ENCODE measurements around the gene CHST15.

Gene CHST15

GRCh38 chr10:124009231-124010015 is 84.0 kb downstream of the CHST15 start:
- no peak for DNase-seq

GRCh38 chr10:124008681-124009080 is 84.7 kb downstream of the CHST15 start:
- DNase-seq, result no peak

DNA sequence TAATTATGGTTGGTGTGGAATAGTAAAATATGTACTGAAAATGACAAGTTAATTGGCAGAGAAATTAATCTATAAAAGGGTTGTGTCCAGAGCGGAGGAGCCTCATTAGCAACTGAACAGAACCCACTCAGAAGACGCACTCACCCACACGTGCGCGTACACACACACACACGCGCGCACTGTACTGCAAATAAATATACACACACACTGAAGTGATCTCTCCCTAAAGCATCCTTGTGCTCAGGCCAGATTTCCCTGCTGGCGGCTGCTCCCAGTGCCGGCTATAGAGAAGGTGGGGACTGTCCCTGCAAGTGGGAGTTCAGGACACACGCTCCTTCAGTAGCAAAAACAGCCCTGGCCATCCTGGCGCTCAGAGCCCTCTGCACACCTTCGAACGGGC is 85.2 kb downstream of the CHST15 start:
- DNase-seq, result no peak

- no peak for DNase-seq
Measured at GRCh38 chr10:124007773-124008145, 85.6 kb downstream of the CHST15 start.

DNA sequence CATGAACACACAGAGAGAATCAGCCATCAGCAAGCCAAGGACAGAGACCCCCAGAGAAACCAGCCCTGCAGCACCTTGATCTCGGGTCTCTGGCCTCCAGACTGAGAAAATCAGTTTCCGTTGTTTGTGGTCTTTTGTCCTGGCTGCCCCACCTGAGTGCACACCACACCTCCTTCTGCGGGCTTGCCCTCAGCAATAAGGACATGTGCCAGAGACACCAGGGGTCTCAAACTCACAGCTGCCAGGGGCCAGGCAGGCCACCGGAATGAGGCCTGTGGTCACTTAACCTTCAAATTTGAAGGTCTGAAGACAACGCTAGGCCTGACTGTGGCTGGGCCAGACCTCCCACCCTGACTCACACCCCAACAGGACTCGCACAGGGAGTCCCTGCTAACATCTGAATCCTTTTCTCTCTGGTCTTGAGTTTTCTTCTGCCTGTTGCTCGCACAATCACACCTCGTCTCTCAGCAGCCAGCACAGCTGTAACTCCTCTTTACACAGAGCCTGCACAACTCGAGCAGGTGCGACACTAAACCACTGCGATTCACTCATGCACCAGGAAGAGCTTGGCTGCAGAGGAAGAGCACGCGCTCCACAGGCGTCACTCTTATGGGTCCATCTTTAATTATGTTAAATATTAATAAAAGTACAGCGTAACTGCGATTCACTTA is 86.2 kb downstream of the CHST15 start:
- no peak for DNase-seq

GRCh38 chr10:124006526-124006925 is 86.9 kb downstream of the CHST15 start:
- DNase-seq, result no peak

DNA sequence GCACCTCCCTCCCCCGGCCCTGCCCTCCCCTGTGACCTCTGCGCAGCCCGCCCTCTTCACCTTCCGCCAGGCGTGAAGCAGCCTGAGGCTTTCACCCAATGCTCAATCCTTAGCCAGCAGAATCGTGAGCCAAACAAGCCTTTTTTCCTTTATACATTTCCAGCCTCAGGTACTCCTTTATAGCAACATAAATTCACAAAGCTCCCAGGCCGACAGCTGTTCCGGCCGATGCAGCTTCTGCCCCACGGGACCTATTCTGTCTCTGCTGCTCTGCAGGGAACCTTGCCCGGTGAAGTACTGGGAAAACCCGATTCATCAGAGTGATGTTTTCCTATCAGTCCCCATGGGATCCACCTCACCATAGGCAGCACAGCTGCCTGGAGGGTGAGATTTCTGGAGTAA is 87.4 kb downstream of the CHST15 start:
- DNase-seq, result no peak

GRCh38 chr10:124005091-124005490 is 88.3 kb downstream of the CHST15 start:
- no peak for DNase-seq

DNA sequence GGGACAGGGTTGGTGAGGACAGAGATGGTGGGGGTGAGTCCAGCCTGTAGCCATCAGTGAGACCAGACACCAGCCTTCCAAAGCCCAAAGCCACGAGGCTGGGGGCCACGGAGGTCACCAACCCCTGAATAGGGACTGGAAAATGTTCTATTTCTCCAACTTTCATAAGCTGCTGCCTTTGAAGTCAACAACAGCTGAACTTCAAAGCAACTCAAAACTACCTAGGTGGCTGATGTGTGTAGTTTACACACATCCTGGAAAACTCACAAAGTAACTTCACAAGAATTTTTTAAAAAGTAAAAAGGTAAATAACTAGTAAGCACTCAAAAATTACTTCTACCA is 88.8 kb downstream of the CHST15 start:
- DNase-seq, result no peak

DNA sequence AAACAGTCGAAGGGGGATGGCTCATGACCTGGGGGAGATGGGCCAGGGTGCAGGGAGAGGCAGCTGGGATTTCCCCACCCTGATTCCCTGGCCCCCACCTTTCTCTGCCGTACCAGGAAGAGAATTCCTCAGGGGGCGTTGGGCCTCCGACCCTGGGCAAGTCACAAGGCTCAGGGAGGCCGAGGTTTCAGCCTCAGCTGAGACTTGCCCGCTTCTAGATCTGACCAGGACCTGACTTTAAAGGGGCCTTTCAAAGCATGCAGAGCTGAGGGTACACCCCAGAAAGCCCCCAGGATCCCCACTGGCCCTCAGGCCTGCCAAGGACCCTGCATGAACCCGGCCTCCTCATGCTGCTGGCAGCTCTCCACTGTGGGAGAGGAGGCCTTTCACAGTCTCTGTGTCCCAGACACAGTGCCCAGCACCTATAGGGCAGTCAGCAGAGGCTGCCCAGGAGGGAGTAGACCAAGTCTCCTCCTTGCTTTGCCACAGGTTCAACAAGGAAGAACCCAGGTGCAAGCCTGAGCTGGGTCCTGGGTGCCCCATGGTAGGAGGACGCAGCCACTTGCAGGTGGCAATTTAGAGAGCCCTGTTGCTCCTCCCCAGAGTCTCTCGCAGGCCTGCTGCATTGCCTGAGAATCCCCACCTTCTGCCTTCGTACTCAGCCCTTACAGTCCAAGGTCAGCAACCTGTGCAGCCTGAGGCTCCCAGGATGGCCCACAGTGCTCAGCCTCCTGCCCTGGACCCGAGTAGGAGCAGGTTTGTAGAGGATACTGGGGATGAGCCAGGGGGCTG is 89.3 kb downstream of the CHST15 start:
- no peak for DNase-seq

- no peak for DNase-seq
Measured at GRCh38 chr10:124003481-124003870, 89.9 kb downstream of the CHST15 start.

DNA sequence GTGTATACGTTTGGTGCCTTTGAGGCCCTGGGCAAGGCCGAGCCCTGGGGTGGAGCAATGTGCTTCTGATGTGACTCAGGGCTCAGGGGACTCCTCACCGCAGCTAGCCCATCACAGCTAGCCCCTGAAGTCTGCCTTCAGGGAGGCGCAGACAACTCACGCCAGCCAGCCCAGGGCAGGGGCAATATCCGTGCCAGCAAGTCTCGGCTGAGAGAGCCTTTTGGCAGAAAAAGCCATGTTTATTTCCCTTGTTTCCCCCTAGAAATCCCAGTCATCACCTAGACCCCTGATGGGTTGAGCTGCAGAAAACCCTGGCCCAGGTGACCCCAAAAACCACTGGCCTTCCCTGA is 90.4 kb downstream of the CHST15 start:
- DNase-seq, result no peak

- DNase-seq, result no peak
Measured at GRCh38 chr10:124002391-124003069, 90.9 kb downstream of the CHST15 start.

DNA sequence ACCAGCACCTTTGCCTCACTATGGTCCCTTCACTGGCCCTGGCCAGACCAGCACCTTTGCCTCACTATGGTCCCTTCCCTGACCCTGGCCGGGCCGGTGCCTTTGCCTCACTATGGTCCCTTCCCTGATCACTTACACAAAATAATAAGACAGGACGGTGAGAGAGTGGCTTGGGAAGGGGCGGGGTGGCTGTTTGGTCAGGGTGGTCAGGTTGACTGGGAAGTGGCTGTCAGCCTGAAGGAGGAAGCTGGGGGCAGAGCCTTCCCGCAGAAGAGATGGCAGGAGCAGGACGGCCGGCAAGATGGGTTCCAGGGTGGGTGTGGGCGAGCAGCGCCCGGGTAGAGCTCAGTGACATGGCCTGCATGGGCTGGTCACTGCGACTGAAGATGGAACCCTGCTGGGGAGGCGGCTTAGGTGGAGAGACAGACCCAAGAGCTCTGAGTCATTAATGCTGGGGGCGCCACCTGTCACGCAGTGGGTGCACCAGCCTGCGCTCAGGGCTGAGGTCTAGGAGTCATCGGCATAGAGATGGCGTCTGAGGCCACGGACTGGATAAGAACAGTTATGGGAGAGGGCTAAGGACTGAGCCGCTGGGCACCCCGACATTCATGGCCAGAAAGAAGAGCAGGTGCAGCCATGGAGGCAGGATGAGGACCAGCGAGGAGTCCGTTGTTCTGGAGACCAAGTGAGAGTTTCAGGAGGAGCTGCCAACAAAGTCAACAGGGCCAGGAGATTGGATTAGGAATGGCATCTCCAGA is 91.8 kb downstream of the CHST15 start:
- DNase-seq, result no peak

DNA sequence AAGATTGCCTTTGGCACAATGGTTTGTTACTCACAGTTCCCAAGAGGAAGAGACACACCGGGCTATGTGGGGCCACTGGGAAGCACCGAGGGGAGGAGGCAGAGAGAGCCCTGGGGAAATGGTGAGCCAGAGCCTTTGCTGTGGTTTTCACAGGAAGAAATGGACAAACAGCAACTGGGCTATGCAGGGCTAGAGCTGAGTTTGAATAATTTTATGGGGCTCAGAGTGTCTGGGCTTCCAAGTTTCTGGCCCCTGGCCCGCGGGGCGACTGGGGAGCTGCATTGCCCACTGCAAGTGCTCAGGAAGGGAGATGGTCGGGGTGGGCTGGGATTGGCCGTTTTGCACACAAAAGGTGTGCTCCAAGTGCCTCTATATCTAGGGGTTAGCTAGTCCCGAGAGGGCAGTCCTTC is 92.6 kb downstream of the CHST15 start:
- no peak for DNase-seq

DNA sequence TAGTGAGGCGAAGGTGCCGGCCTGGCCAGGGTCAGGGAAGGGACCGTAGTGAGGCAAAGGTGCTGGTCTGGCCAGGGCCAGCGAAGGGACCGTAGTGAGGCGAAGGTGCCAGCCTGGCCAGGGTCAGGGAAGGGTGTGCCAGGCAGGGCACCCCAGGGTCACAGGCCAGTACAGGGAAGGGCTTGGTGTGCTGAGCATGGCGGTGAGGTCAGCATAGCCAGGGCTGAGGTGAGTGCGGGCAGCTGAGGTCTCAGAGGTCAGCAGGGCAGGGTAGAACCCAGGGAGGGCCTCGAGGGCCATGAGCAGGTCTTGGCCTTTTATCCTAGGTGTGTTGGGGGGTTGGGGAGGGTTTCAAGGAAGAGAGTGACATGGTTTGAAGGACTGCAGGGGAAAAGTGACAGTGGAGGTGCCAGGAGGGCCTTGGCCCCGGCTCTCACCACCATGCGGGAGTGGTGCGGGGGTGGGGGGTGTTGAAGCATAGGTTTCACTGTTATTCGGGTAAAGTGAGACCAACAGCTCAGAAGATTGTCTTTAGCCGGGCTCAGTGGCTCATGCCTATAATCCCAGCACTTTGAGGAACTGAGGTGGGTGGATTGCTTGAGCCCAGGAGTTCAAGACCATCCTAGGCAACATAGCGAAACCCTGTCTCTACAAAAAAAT is 93.3 kb downstream of the CHST15 start:
- no peak for DNase-seq

- no peak for DNase-seq
Measured at GRCh38 chr10:123999261-123999660, 94.1 kb downstream of the CHST15 start.

GRCh38 chr10:123998197-123999141 is 94.9 kb downstream of the CHST15 start:
- no peak for DNase-seq

DNA sequence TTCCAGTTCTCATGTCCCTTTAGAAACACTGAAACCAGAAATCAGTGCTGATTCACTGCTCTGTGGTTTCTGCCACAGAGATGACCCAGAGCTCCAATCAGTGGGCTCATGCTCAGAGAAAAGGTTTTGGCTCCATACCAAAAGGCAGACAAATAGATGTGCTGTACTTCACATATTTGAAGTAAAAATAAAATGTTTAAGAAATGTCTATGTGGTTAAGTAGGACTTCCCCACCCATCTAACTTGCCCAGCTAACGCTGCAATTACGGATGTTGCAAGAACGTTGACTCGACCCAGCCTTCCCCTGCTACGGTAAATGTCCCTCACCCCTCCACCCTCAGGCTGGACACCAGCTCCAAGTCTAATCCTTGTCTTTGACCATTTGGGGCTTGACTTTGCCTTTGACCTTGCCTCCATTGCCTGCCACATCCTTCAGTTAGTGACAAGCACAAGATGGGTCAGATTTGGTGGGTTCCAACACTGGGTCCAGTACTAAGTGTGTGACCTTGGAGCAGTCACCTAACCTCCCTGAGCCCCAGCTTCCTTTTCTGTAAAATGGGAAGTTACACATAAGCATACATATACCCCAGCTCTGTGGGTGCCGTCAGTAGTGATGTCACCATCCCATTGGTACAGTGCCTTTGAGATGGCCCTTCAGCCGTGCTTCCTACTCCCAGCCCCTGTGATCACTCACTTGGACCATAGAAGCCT is 95.8 kb downstream of the CHST15 start:
- no peak for DNase-seq

- no peak for DNase-seq
Measured at GRCh38 chr10:123997013-123997412, 96.4 kb downstream of the CHST15 start.
